Stomach (tissue), 9 donors: ENCODE results near the gene VRTN. TPM values are rescaled to one million over a fixed set of nuclear protein-coding genes. Genes with fewer than 3 reads are reported as not detected.

Source experiments
- DNase-seq, 2 donors: peaks; one replicate each; pipeline versions ENCODE4 v3.0.0 to v3.0.0-alpha.2; 2013 to 2019
- H3K27ac ChIP-seq, 5 donors: fragments of 200-600 bp in 4 of 5; sonication (generic) in 4 of 5; one replicate each; pipeline ENCODE4 v1.5.1; 2013 to 2019; ENCODE audit warnings: mild to moderate bottlenecking in 1 of 5, moderate library complexity in 1 of 5
- H3K27me3 ChIP-seq, 3 donors: fragments of 200-600 bp; sonication (generic); one replicate each; pipeline ENCODE4 v1.5.1; 2017 to 2019; ENCODE audit warnings: mixed run types in 1 of 3
- H3K36me3 ChIP-seq, 4 donors: fragments of 200-600 bp; sonication (generic); 1 replicate in 3 of 4; 2 replicates in 1 of 4; pipeline ENCODE4 v1.5.1; 2016 to 2019
- H3K4me1 ChIP-seq, 4 donors: fragments of 200-600 bp; sonication (generic); one replicate each; pipeline ENCODE4 v1.5.1; 2016 to 2019
- H3K4me3 ChIP-seq, 4 donors: fragments of 200-600 bp; sonication (generic) in 3 of 4; one replicate each; pipeline ENCODE4 v1.5.1; 2016 to 2019; ENCODE audit warnings: mild to moderate bottlenecking in 1 of 4
- H3K9me3 ChIP-seq, 4 donors: fragments of 200-600 bp; sonication (generic); one replicate each; pipeline ENCODE4 v1.5.1; 2016 to 2019
- CTCF ChIP-seq, 7 experiments: fragments of 450-650 bp in 4 of 7; fragments of 200-600 bp in 3 of 7; sonication (generic) in 3 of 7; IDR thresholded peaks; one replicate each; pipeline ENCODE4 v1.5.1; 2016 to 2019; ENCODE audit warnings: antibody characterized with exemption in 7 of 7, control low read depth in 2 of 7, mild to moderate bottlenecking in 1 of 7
- EP300 ChIP-seq: sonication (generic); formaldehyde crosslinking; IDR thresholded peaks from one replicate; pipeline ENCODE4 v1.6.1; 2017; ENCODE audit warnings: antibody characterized with exemption
- POLR2A ChIP-seq, 4 donors: fragments of 450-650 bp; IDR thresholded peaks; one replicate each; pipeline ENCODE4 v1.6.1; 2016; ENCODE audit warnings: antibody characterized with exemption in 4 of 4, control low read depth in 2 of 4, mild to moderate bottlenecking in 1 of 4, moderate library complexity in 1 of 4
- POLR2AphosphoS5 ChIP-seq, 3 donors: sonication (generic); formaldehyde crosslinking; IDR thresholded peaks; one replicate each; pipeline ENCODE4 v1.6.1; 2016; ENCODE audit warnings: antibody characterized with exemption in 3 of 3
- WGBS, 5 donors: extraction: QIAGEN DNeasy Blood & Tissue Kit in 3 of 5; methylation state at CpG; one replicate each; pipeline versions ENCODE4 v1.1.5 to v1.1.7; 2013 to 2018; 5-methylcytosine and 5-hydroxymethylcytosine counted together
- intact Hi-C: fragments of 100-400 bp; cut with DNase I; formaldehyde crosslinking; loops from one replicate; pipeline ENCODE4 v1.15.1; 2023; ENCODE audit warnings: low total_unique reads
- polyA plus RNA-seq, 3 donors: library from polyadenylated mRNA; stranded (reverse); fragments of 200-250 nt; gene quantifications; one replicate each; pipeline ENCODE4 v1.2.3, GENCODE V29; 2013
- total RNA-seq, 5 donors: library from RNA; depleted of rRNA; stranded (reverse); fragments of >200 nt; gene quantifications; one replicate each; pipeline versions ENCODE4 v1.1.0 to v1.2.3, GENCODE V29; 2014 to 2016
- donor health status: healthy with polysubstance abuse.
- donor health status: Bipolar disorder and iron deficiency.
- donor health status: healthy.

Gene VRTN
- total and polyA plus RNA-seq, 8 donors = not detected

- peaks cover 0 to 30% (median 0%) of the 10 kb centered on the region in 3 donors for H3K27me3 ChIP-seq
- DNase-seq = no peak
- no peaks in the 10 kb centered on the region for H3K9me3 ChIP-seq
- 72 to 82% (median 78%) methylated on average over 6 to 7 of the region's 7 CpGs for WGBS, 5 donors
- no peak overlapping the region for H3K4me3 ChIP-seq
- intact Hi-C loops = no loop called here
- no peak overlapping the region for H3K27ac ChIP-seq
- peaks cover 4 to 22% (median 11%) of the 10 kb centered on the region in 4 donors for H3K4me1 ChIP-seq
- H3K36me3 ChIP-seq = no peaks in the 10 kb centered on the region
- TF ChIP-seq CTCF (IDR thresholded peaks at IDR 0.05) = no peak
- no peak for TF ChIP-seq POLR2A (IDR thresholded peaks at IDR 0.05)
- no peak for TF ChIP-seq POLR2AphosphoS5 (IDR thresholded peaks at IDR 0.05)
- no peak for TF ChIP-seq EP300
Measured at GRCh38 chr14:74347097-74347794, 1.0 kb upstream of the VRTN start.

GRCh38 chr14:74347795-74348100, 523 bp upstream of the VRTN start:
- no peak overlapping the region for H3K4me3 ChIP-seq
- H3K4me1 ChIP-seq = peaks cover 4 to 22% (median 11%) of the 10 kb centered on the region in 4 donors
- WGBS, 5 donors = 27 to 69% (median 61%) methylated on average over 1 of the region's 1 CpG
- intact Hi-C loops = no loop called here
- H3K9me3 ChIP-seq = no peaks in the 10 kb centered on the region
- H3K27me3 ChIP-seq = peaks cover 0 to 35% (median 0%) of the 10 kb centered on the region in 3 donors
- H3K27ac ChIP-seq = no peak overlapping the region
- TF ChIP-seq POLR2A (IDR thresholded peaks at IDR 0.05) = no peak
- TF ChIP-seq CTCF (IDR thresholded peaks at IDR 0.05) = no peak
- no peak for TF ChIP-seq EP300
- no peak for TF ChIP-seq POLR2AphosphoS5 (IDR thresholded peaks at IDR 0.05)
- no peak for DNase-seq
- H3K36me3 ChIP-seq = no peaks in the 10 kb centered on the region

- Histone ChIP-seq H3K27me3 (peaks cover 0 to 42% (median 0%) of the 10 kb centered on the region in 3 donors), H3K9me3 (no peaks in the 10 kb centered on the region), H3K4me1 (peaks cover 4 to 22% (median 11%) of the 10 kb centered on the region in 4 donors), H3K36me3 (no peaks in the 10 kb centered on the region), H3K27ac (no peak overlapping the region), H3K4me3 (no peak overlapping the region)
- WGBS, 5 donors = 60 to 72% (median 65%) methylated on average over 8 to 17 of the region's 17 CpGs
- intact Hi-C loops = no loop called here
- DNase-seq = no peak
- TF ChIP-seq EP300 = no peak
- no peak for TF ChIP-seq CTCF (IDR thresholded peaks at IDR 0.05)
- no peak for TF ChIP-seq POLR2AphosphoS5 (IDR thresholded peaks at IDR 0.05)
- TF ChIP-seq POLR2A (IDR thresholded peaks at IDR 0.05) = no peak
Measured at GRCh38 chr14:74348735-74349463, 628 bp downstream of the VRTN start.

GRCh38 chr14:74349757-74350156, 1.5 kb downstream of the VRTN start:
- Histone ChIP-seq H3K27me3 (peaks cover 0 to 42% (median 0%) of the 10 kb centered on the region in 3 donors), H3K27ac (no peak overlapping the region), H3K4me3 (no peak overlapping the region), H3K9me3 (no peaks in the 10 kb centered on the region), H3K36me3 (no peaks in the 10 kb centered on the region), H3K4me1 (peaks cover 4 to 22% (median 11%) of the 10 kb centered on the region in 4 donors)
- intact Hi-C loops = no loop called here
- WGBS, 5 donors = 21 to 37% (median 28%) methylated on average over 4 of the region's 4 CpGs
- TF ChIP-seq POLR2AphosphoS5 (IDR thresholded peaks at IDR 0.05) = peak in 1 of 3 donors; percentile 54
- TF ChIP-seq POLR2A (IDR thresholded peaks at IDR 0.05) = no peak
- TF ChIP-seq CTCF (IDR thresholded peaks at IDR 0.05) = no peak
- TF ChIP-seq EP300 = no peak
- peak; percentile 66 to 85 for DNase-seq
